WI38 (cell line): ENCODE results near the gene PUM2.
"Not testable (repeated sequence)": the region's sequence is repeated elsewhere in the genome, so short reads cannot be mapped to it uniquely, and the experiment has no call there.

Experiments
- H3K4me3 ChIP-seq: 2 replicates; pipeline ENCODE4 v1.5.1; 2011; ENCODE audit warnings: low read depth, mild to moderate bottlenecking, control low read depth, low read length
- TF ChIP-seq, protein P1 (sequence below): IDR thresholded peaks from 2 replicates; pipeline ENCODE4 v1.5.1; 2012; ENCODE audit warnings: low read depth, mild to moderate bottlenecking, control low read depth, low read length

PUM2 gene

DNA sequence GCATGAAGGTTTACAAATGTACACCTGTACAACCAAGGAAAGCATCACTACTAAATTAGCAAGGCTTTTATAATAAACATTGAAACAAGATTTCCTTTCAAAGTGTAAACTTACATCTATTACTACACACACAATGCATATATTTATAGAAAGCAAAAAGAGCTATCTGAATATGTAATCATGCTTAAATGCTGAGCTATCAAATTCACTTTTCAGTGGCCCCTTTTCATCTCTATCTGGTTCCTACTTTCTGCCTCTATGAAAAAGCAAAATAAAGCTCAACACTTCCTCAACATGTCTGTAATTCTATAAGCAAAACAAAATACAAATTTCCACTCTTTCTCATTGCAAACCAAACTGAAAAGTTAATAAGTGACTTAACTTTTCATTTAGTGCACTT, 100.2 kb downstream of the PUM2 start:
- no peak overlapping the region for H3K4me3 ChIP-seq

DNA sequence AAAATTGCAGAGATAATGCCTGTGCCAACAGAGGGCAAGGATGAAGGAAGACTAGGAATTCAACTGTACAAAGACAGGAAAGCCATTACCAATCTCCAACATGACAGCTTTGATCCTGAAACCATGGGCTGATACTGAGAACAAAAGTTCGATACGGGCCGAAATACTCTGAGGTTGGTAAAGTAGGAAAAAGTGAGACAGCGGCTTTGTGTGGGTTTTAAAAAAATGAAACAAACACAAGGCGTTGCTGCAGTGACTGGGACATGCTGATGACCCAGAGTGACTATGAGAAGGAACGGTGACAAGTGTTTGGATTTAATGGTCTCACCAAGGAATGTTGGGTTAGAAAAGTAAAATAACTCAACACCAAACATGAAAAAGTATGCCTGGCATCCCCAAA, 101.5 kb downstream of the PUM2 start:
- TF ChIP-seq, protein P1, sequence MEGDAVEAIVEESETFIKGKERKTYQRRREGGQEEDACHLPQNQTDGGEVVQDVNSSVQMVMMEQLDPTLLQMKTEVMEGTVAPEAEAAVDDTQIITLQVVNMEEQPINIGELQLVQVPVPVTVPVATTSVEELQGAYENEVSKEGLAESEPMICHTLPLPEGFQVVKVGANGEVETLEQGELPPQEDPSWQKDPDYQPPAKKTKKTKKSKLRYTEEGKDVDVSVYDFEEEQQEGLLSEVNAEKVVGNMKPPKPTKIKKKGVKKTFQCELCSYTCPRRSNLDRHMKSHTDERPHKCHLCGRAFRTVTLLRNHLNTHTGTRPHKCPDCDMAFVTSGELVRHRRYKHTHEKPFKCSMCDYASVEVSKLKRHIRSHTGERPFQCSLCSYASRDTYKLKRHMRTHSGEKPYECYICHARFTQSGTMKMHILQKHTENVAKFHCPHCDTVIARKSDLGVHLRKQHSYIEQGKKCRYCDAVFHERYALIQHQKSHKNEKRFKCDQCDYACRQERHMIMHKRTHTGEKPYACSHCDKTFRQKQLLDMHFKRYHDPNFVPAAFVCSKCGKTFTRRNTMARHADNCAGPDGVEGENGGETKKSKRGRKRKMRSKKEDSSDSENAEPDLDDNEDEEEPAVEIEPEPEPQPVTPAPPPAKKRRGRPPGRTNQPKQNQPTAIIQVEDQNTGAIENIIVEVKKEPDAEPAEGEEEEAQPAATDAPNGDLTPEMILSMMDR: no peak
- no peak overlapping the region for H3K4me3 ChIP-seq

More for the DNA sequence above, 100.2 kb downstream of the PUM2 start:
- TF ChIP-seq, protein P1: no peak

DNA sequence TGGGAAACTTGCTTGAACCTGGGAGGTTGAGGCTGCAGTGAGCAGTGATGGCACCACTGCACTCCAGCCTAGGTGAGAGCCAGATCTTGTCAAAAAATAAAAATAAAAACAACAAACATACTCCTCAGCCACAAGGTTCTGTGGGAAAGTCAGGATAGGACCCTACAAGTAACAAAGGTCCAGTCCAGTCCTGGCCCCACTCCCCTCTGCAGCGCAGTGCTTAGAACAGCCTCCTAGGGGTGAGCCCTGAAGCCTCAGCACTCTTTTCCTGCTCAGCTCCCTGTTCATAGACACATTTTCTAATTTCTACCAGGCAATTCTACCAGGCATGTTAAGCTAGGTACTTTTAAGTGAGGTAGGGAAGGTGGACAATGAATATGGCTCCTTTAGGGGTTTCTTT, 103.6 kb downstream of the PUM2 start:
- H3K4me3 ChIP-seq: no peak overlapping the region
- TF ChIP-seq, protein P1: no peak

DNA sequence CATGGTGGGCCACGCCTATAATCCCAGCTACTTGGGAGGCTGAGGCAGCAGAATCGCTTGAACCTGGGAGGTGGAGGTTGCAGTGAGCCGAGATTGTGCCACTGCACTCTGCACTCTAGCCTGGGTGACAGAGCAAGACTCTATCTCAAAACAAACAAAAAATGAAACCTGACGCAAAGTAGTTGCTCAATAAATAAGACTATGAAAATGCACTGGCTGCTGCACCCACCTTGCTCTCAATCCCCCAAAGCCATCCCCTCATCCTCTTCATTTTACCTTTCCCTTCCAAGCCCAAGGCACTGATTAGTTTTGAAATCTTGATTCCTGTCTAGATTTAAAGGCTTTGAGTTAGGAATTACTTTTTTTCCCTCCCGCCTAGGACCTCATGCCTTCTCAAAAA, 107.0 kb downstream of the PUM2 start:
- H3K4me3 ChIP-seq: not testable (repeated sequence)

DNA sequence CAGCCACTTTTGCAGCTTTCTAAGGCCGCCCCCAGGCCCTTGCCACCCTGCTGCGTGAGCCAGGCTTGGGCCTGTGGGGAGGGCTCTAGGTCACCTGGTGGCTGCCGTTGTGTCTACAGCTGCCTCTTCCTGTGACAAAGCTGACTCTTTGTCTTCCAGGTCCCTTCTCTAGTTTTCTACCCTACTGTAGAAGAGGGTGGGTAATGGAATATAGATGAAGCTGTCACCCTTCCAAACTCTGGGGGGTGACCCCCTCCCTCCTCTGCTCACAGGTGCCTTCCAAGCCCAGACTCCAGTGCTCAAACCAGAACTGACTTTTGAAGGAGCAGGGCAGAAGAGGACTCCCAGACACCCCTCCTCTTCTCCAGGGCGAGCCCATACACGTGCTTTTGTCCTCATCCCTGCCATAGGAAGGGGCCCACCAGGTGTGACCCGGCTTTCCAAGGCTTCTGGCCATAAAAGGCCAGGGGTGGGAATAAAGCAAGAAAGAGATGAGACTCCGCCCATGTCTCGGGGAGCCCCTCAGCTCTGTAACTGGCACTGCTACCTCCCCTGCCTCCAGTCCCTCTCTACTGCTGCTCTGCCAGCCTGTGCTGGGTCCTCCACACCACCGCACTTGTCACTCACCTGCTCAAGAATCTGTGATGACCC, 107.8 kb downstream of the PUM2 start:
- TF ChIP-seq, protein P1: no peak

DNA sequence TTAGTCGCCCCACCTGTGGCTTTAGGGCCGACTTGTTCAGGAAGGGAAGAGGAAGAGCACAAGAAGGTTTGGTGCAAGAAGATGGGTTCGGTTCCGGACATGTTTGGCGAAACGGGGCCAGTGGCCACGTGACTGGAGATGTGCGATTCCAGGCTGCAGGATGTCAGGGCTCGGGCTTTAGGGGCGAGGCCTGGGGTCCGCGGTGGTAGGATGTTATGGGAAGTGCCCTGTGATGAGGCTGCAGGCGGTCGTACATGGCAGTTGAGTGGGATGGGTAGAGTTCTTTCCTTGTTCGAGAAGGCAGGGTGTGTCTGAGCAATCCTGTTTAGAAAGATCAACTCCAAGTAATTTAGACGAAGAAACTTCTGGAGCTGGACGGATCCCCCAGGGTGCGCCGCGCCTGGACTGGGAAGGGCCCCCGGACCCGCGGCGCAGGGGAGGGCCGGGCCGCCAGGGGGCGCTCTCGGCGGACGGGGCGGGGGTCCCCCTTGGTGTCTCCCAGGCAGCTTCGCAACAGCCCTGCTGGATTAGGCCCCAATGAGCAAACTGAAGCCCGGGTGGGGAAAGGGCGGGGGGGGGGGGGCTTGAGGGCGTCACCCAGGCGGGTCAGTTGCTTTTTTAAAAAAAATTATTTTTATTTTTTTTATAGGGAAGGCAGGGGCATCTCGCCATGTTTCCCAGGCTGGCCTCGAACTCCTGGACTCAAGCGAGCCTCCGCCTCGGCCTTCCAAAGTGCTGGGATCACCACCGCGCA, 108.5 kb downstream of the PUM2 start:
- TF ChIP-seq, protein P1: peak; percentile 31
- H3K4me3 ChIP-seq: no peak overlapping the region

More for the DNA sequence above, 107.8 kb downstream of the PUM2 start:
- H3K4me3 ChIP-seq: no peak overlapping the region

DNA sequence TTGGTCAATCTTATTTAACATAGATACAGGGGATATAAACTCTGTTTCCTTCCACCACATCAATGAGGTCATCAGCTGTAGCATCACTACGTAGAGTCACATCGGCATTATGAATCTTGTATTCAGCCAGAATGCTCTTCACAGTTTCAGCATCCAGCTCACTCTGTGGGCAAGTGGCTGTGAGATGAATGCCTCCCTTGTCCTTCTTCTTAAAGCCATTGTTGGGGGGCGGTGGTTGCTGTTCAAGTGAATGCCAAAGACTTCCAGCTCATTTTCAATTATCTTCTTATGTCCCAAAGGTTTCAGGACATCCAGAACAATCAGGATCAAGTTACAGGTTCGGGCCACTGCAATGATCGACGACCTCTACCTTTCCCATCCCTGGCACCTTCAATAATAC, 110.4 kb downstream of the PUM2 start:
- H3K4me3 ChIP-seq: not testable (repeated sequence)

DNA sequence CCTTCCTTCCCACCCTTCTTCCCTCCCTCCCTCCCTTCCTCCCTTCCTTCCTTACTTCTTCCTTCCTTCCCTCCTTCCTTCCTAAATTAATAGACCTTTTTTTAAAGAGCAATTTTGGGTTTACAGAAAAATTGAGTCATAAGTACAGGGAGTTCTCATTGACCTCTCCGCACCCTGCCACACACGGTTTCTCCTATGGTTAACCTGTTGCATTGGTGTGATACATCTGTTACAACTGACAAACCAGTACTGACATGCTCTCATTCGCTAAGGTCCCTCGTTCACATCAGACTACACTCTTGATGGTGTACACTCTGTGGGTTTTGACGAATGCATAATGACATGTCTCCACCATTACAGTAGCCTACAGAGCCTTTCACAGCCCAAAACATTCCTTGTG, 114.1 kb downstream of the PUM2 start:
- no peak overlapping the region for H3K4me3 ChIP-seq
- TF ChIP-seq, protein P1: no peak
